IPS DF 19.7 (cell line): ENCODE measurements around the gene ABTB2.
"Not testable (repeated sequence)": the region's sequence is repeated elsewhere in the genome, so short reads cannot be mapped to it uniquely, and the experiment has no call there.

ENCODE experiments used
- DNase-seq: peaks from one replicate; pipeline ENCODE4 v3.0.0-alpha.2; 2013; ENCODE audit warnings: low read depth, low spot score

ABTB2 gene

DNA sequence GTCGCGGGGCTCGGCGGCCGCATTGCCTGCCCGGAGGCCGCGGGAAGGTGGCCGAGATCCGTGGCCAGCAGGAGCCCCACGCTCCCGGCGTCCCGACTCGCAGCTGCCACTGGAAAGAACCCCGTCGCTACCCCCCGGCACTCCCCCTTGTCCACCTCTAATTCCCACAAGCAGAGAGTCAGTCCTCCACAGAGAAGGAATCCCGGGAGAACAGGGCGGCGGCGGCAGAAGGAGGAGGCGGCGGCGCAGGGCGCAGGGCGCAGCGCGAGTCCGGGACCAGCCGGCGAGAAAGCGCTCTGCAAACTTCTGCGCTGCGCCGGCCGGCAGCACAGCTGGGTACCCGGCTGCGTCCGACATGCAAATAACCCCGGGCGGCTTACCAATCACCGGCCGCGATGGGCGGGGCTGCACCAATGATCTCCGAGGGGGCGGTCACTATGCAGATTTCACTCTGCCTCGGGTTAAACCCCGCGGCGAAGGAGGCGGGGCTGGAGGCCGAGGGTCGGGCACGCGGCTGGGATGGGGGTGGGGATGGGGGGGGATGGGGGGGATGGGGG lies at the start of gene ABTB2:
Gene ABTB2, minus strand, starts transcription at position 310 of the 557 bp plus-strand sequence.
- peak; percentile 88 for DNase-seq

GRCh38 chr11:34407121-34407813 lies 49.5 kb upstream of the ABTB2 start:
- no peak for DNase-seq

DNA sequence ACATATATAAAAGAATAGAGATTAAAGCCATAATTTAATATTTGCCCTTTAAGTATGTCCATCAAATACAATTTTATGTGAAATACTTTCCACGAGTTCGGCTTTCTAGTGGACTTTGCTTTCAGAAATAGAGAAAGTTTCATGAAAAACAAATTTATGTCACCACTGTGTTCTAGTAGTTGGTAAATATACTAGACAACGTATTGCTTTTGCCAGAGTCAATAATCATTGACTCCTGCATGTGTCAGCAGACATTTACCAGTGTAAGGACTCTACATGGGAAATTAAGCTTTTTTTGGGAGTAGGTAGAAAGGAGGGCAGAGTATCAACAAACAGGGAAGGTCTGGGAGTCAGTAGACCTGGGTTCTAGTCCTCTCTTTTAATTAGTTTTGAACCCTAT lies 48.6 kb upstream of the ABTB2 start:
- DNase-seq: no peak

DNA sequence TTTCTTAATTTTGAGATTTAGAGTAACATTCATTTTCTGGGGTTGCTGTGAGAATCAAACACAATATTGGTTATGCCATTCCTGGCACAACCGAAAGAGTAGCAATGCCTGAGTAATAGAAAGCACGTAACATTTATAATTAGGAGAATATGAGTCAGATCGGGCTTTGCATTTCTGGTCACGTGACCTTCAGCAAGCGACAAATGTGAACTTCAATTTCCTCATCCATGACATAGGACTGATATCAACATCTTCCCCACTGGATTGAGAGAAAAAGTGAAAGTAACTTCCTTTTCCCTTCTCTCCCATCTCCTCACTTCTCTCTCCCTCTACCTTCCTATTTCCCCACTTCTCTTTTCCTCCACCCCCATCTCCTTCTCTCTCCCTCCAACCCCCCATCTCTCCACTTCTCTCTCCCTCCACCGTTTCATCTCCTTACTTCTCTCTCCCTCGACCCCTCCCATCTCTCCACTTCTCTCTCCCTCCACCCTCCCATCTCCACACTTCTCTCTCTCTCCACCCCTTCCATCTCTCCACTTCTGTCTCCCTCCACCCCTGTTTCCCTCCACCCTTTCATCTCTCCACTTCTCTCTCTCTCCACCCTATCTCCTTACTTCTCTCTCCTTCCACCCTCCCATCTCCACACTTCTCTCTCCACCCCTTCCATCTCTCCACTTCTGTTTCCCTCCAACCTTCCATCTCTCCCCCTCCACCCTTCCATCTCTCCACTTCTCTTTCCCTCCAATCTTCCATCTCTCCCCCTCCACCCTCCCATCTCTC lies 47.5 kb upstream of the ABTB2 start:
- DNase-seq: no peak

DNA sequence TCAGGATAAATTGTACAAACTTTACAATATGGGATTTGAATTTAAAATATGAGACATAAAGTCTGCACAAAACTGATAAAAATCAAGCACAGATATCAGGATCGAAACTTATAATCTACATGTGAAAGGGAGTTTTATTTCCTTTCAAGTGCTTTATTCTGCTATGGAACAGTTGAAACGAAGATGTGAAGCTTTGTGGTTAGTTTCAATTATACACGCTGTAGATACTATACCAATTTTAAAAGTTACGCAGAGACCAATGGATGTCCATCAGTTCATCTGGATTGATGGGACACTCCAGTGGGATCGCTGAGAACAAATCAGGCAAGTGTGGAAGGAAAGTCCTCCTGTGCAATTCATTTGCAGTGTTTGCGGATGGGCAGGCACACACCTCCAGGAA lies 46.5 kb upstream of the ABTB2 start:
- no peak for DNase-seq

- DNase-seq: no peak
Observed at GRCh38 chr11:34403431-34403830, 45.6 kb upstream of the ABTB2 start.

DNA sequence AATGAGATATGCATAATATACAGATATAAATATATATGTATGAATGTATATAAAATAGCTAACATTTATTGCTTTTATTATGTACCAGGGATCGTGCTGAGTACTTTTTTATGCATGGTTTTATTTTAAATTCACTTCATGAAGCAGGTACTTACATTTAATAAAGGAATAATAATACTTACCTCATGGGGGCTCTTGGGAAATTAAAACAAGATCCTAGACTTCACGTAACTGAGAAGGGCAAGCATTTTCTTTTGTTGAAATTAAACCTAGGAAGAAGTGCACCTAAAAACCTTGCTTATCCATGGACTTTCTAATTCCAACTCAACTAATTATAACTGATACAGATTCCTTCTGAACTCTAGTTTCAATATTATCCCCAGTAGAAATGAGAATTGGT lies 40.0 kb upstream of the ABTB2 start:
- DNase-seq: no peak

- no peak for DNase-seq
Observed at GRCh38 chr11:34397120-34397519, 39.3 kb upstream of the ABTB2 start.

GRCh38 chr11:34395916-34396550 lies 38.2 kb upstream of the ABTB2 start:
- no peak for DNase-seq

DNA sequence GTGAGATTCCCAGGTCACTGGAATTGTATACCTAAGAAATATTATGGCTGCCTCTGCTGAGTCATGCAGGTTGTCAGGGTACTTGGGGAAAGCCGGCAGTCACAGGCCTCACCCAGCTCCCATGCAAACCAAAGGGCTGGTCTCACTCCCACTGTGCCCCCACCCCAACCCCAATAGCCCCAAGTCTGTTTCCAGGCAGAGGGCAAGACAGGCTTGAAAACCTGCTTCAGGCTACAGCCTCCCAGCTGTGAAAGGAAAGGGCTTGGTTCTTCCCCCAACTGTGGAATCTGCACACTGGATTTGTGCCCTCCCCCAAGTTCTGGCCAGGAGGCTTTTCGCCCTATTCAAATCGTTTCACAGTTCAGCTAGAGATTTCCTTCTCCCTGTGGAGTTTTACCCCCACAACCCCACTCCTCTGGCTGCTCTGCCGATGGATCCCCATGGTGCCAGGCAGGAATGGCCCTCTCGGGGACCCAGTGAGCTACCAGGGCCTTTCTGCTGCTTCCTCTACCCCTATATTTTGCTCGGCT lies 37.0 kb upstream of the ABTB2 start:
- no peak for DNase-seq

- DNase-seq: no peak
Observed at GRCh38 chr11:34387653-34388052, 29.8 kb upstream of the ABTB2 start.

DNA sequence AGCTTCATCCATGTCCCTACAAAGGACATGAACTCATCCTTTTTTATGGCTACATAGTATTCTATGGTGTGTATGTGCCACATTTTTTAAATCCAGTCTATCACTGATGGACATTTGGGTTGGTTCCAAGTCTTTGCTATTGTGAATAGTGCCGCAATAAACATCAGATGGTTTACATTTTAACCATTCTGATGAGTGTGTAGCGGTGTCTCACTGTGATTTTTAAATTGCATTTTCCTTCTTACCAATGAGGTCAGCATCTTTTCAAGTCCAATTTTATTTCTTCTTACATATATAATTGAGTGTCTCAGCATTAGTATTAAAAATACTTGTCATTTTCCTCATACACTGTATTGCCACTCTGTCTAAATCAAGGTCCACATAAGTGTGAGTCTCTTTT lies 28.5 kb upstream of the ABTB2 start:
- DNase-seq: not testable (repeated sequence)

DNA sequence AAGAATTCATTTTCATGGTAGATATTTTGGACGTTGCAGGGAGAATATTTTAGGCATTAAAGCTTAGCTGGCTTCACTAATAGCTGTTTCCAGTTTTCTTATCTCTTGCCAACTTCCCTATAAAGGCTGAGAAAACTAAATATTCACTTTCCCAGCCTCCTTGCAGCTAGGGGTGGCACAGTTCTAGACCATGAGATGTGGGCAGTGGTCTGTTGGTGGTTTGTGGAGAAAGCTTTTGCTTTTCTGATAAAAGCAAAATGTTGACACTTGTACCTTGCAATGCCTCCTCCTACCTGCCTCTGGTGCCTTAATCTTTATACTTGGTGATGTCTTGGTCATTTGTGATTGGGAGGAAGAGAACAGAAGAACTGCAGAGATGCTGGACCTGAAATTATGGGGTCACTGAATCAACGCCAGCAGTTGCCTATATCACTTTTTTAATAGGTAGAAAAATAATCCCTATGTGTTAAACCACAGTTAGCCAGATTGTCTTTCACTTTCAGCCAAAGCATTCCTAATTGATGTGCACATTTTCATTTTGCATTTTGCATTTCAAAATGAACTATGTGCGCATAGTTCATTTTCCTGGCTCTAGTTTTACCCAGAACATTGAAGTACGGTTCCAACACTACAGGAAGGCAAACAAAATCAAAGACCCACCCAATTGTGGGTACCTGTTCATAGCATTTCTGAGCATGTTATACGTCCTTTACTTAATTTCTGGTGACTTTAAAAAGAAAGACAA lies 24.9 kb upstream of the ABTB2 start:
- DNase-seq: no peak

DNA sequence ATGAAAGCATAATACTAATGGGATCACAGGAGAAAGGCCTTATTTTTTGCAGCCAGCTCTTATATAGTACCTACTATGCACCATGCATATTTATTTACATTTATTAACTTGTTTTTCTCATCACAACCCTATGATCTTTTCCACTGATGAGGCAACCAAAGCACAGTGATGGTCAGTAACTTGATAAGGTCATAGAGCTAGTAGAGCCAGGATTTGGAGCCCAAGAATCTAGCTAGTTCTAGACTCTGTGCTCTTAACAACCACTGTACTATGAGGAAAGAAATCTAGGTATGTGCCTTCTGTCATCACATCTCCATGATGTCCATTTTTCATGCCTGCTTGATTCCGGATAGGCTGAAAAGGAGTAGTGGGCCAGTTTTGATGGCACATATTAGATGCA lies 24.0 kb upstream of the ABTB2 start:
- DNase-seq: no peak

GRCh38 chr11:34380696-34381095 lies 22.9 kb upstream of the ABTB2 start:
- DNase-seq: no peak

- DNase-seq: no peak
Observed at GRCh38 chr11:34379539-34379938, 21.7 kb upstream of the ABTB2 start.

GRCh38 chr11:34379079-34379478 lies 21.3 kb upstream of the ABTB2 start:
- no peak for DNase-seq

DNA sequence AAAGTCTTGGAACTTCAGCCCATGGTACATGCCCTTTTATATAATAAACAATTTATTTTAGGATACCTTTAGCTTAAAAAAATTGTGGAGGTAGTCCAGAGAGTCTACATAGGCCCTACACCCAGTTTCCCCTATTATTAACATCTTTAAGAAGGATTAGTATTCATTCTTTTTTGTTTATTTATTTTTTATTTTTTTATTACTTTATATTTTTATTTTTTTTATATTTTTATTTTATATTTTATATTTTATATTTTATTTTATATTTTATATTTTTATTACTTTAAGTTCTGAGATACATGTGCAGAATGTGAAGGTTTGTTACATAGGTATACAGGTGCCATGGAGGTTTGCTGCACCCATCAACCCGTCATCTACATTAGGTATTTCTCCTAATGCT lies 15.9 kb upstream of the ABTB2 start:
- DNase-seq: no peak

DNA sequence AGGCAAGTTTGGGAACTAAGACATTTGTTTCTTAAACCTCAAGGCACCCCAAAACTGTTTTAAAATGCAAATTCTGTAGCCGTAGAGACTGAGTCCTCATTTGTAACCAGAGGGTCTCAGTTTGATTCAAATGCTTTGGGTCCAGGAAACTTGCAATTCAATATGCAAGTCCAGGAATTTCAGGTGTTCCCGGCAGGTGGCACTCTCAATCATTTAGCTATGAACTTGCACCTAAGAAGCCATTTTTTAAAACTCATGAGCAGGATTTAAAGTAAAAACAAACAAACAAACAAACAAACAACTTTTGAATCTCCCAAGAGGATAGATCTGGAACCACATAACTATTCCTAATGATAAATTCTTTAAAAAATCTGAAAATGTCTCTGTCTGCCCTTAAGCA lies 8.7 kb upstream of the ABTB2 start:
- DNase-seq: no peak

DNA sequence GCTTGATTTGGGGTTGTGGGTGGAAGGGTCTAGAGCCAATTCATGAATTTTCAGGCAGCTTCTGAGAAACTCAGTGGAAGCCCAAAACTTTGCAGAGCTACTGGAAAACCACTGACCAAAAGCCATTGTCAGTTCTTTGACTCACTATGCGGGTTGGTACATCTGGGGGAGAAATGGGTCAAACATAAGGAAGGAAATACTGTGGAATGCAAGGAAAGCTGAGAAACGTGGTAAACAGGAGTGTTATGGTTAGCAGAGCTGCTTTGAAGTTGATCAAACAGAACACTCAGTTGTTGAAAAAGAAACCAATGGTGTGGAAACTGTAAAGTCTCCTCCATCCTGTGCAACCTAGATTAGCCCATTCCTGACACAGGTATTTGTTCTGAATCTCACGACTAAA lies 6.3 kb upstream of the ABTB2 start:
- no peak for DNase-seq

GRCh38 chr11:34363363-34364084 lies 5.7 kb upstream of the ABTB2 start:
- DNase-seq: no peak
